Body of pancreas (tissue), 4 donors: ENCODE data around the gene CCDC78.

Experiments
- CTCF ChIP-seq, 7 experiments: fragments of 450-650 bp in 4 of 7; fragments of 200-600 bp in 3 of 7; sonication (generic) in 3 of 7; IDR thresholded peaks; one replicate each; pipeline ENCODE4 v1.5.1; 2016 to 2019; ENCODE audit warnings: antibody characterized with exemption in 7 of 7
- POLR2A ChIP-seq, 3 donors: fragments of 450-650 bp; IDR thresholded peaks; one replicate each; pipeline ENCODE4 v1.6.1; 2016; ENCODE audit warnings: antibody characterized with exemption in 3 of 3, mild to moderate bottlenecking in 2 of 3

DNA sequence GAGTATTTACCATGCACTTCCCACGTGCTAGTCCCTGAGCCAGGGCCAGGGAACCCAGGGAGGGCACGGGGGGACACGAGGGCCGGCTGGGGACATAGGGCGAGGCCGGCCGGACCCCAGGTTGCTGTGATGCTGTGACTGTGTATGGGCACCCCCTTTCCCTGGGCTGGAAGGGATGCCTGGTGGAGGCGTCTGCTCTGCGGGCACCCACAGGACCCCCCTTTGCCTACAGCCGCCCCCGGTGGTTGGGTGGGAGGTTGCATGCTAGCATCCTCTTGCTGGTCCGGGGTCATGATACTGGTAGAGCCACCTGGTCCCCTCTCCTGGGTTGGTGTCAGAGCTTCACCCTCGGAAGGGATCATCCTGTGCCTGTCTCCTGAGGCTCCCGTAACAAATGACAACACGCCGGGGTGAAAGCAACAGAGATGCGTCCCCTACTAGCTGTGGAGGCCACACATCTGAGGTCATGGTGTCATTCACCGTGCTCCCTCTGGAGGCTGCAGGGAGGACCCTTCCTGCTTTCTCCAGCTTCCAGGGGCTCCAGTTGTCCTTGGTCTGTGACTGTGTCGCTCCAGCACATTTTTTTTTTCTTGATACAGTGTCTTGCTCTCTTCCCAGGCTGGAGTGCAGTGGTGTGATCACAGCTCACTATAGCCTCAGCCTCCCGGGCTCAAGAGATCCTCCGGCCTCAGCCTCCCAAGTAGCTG lies 17.7 kb upstream of the CCDC78 start:
- TF ChIP-seq CTCF (IDR thresholded peaks at IDR 0.05) (no peak), POLR2A (IDR thresholded peaks at IDR 0.05) (no peak)
